H1 (cell line): Measurements from ENCODE around the gene CPSF7. TPM values are rescaled to one million over a fixed set of nuclear protein-coding genes. Genes with fewer than 3 reads are reported as not detected.

Experiments used
- CTCF ChIA-PET: fragments of 300-600 bp; sonication (Branson Sonifier 250); formaldehyde crosslinking; loops from one replicate; lab custom pipeline; 2021; ENCODE audit not compliant: partially characterized antibody; lab: Charles Lee
- POLR2A ChIA-PET: fragments of 300-600 bp; sonication (Branson Sonifier 250); formaldehyde crosslinking; loops from one replicate; lab custom pipeline; 2021; ENCODE audit warnings: inconsistent platforms; ENCODE audit not compliant: partially characterized antibody; lab: Charles Lee
- DNase-seq, 2 experiments: peaks; one replicate each; pipeline versions ENCODE4 v3.0.0 to v3.0.0-alpha.2; 2010 to 2022; ENCODE audit warnings: low spot score in 2 of 2, low read depth in 1 of 2, mixed read lengths in 1 of 2
- FAIRE-seq: peaks from 2 replicates; lab custom pipeline; 2011; peaks lifted over from hg19 to GRCh38; lab: Jason Lieb, UNC
- H2AFZ ChIP-seq: 2 replicates; pipeline ENCODE4 v1.8.1; 2012; ENCODE audit warnings: low read length, inconsistent platforms
- H2AK5ac ChIP-seq: 2 replicates; pipeline ENCODE4 v1.6.1; 2013; ENCODE audit warnings: low read depth, low read length
- H2BK120ac ChIP-seq: replicated peaks from 2 replicates; pipeline ENCODE3; 2013; ENCODE audit warnings: low read depth, low read length, inconsistent platforms
- H2BK12ac ChIP-seq: 2 replicates; pipeline ENCODE4 v1.6.1; 2013; ENCODE audit warnings: low read depth, low read length
- H2BK15ac ChIP-seq: 2 replicates; pipeline ENCODE4 v1.6.1; 2013; ENCODE audit warnings: low read length
- H2BK20ac ChIP-seq: 2 replicates; pipeline ENCODE4 v1.6.1; 2013; ENCODE audit warnings: low read length
- H2BK5ac ChIP-seq: 2 replicates; pipeline ENCODE4 v1.6.1; 2013; ENCODE audit warnings: low read depth, low read length
- H3K14ac ChIP-seq: 2 replicates; pipeline ENCODE4 v1.6.1; 2013; ENCODE audit warnings: inconsistent platforms; ENCODE audit not compliant: insufficient read length
- H3K18ac ChIP-seq: 2 replicates; pipeline ENCODE4 v1.6.1; 2013; ENCODE audit warnings: low read length; ENCODE audit errors: extremely low read depth
- H3K23ac ChIP-seq: 2 replicates; pipeline ENCODE4 v1.6.1; 2013; ENCODE audit warnings: inconsistent platforms; ENCODE audit not compliant: insufficient read length
- H3K23me2 ChIP-seq: 2 replicates; pipeline ENCODE4 v1.6.1; 2013; ENCODE audit warnings: low read depth, low read length
- H3K27ac ChIP-seq: 2 replicates; pipeline ENCODE4 v1.6.1; 2011; ENCODE audit warnings: low read depth, low read length, inconsistent platforms
- H3K27me3 ChIP-seq, 4 experiments: replicated peaks in 1 of 4; 1 replicate in 1 of 4; 2 replicates in 3 of 4; pipeline versions ENCODE4 v1.6.1 to v1.8.1; 2011 to 2013; ENCODE audit warnings: low read length in 3 of 4, mild to moderate bottlenecking in 3 of 4, inconsistent platforms in 2 of 4, mixed read lengths in 2 of 4, moderate library complexity in 1 of 4; ENCODE audit not compliant: control insufficient read depth in 3 of 4, insufficient read depth in 3 of 4; ENCODE audit errors: extremely low read depth in 1 of 4
- H3K36me3 ChIP-seq, 4 experiments: 2 replicates each; pipeline versions ENCODE4 v1.6.1 to v1.8.1; 2011 to 2013; ENCODE audit warnings: mild to moderate bottlenecking in 4 of 4, low read length in 3 of 4, moderate library complexity in 2 of 4, control low read depth in 1 of 4, inconsistent platforms in 1 of 4; ENCODE audit not compliant: insufficient read depth in 4 of 4, control insufficient read depth in 2 of 4
- H3K4ac ChIP-seq: replicated peaks from 2 replicates; pipeline ENCODE3; 2013; ENCODE audit warnings: low read length, low read depth, mixed read lengths, inconsistent platforms; ENCODE audit not compliant: insufficient read length
- H3K4me1 ChIP-seq, 4 experiments: replicated peaks in 1 of 4; 1 replicate in 1 of 4; 2 replicates in 3 of 4; pipeline versions ENCODE4 v1.6.1 to v1.8.1; 2011 to 2013; ENCODE audit warnings: low read length in 3 of 4, inconsistent platforms in 2 of 4, mixed read lengths in 1 of 4; ENCODE audit not compliant: insufficient read depth in 4 of 4, control insufficient read depth in 3 of 4
- H3K4me2 ChIP-seq, 2 experiments: 2 replicates each; pipeline versions ENCODE4 v1.6.1 to v1.8.1; 2011 to 2013; ENCODE audit warnings: low read depth in 2 of 2, low read length in 2 of 2, control low read depth in 1 of 2, inconsistent platforms in 1 of 2, mild to moderate bottlenecking in 1 of 2; ENCODE audit not compliant: insufficient read depth in 1 of 2
- H3K4me3 ChIP-seq, 4 experiments: fragments of 200-600, 300-600 bp in 1 of 4; sonication (generic), shearing (Covaris generic), sonication (Bioruptor Twin) in 1 of 4; 2 replicates each; pipeline versions ENCODE4 v1.5.1 to v1.8.1; 2011 to 2016; ENCODE audit warnings: low read length in 4 of 4, low read depth in 3 of 4, control low read depth in 2 of 4, inconsistent platforms in 2 of 4, mild to moderate bottlenecking in 2 of 4, mixed read lengths in 1 of 4, moderate library complexity in 1 of 4; ENCODE audit not compliant: insufficient read depth in 2 of 4; ENCODE audit errors: extremely low read depth in 1 of 4
- H3K56ac ChIP-seq: replicated peaks from 2 replicates; pipeline ENCODE3; 2013; ENCODE audit warnings: low read depth, mild to moderate bottlenecking, mixed read lengths, low read length, inconsistent platforms; ENCODE audit not compliant: insufficient read length
- H3K79me1 ChIP-seq: 2 replicates; pipeline ENCODE4 v1.6.1; 2013; ENCODE audit warnings: low read depth, low read length, control low read depth
- H3K79me2 ChIP-seq, 2 experiments: 2 replicates each; pipeline versions ENCODE4 v1.6.1 to v1.8.1; 2012 to 2013; ENCODE audit warnings: low read length in 2 of 2, mild to moderate bottlenecking in 2 of 2, inconsistent platforms in 1 of 2; ENCODE audit not compliant: insufficient read depth in 2 of 2, control insufficient read depth in 1 of 2
- H3K9ac ChIP-seq, 4 experiments: replicated peaks in 1 of 4; 1 replicate in 1 of 4; 2 replicates in 3 of 4; pipeline versions ENCODE4 v1.6.1 to v1.8.1; 2011 to 2013; ENCODE audit warnings: low read depth in 3 of 4, low read length in 3 of 4, control low read depth in 2 of 4, mild to moderate bottlenecking in 2 of 4, moderate library complexity in 2 of 4, inconsistent platforms in 1 of 4; ENCODE audit errors: extremely low read depth in 1 of 4
- H3K9me3 ChIP-seq, 2 experiments: 2 replicates each; pipeline versions ENCODE4 v1.6.1 to v1.8.1; 2012 to 2013; ENCODE audit warnings: mild to moderate bottlenecking in 2 of 2, moderate library complexity in 2 of 2, control low read depth in 1 of 2, inconsistent platforms in 1 of 2, low read depth in 1 of 2, low read length in 1 of 2, mixed read lengths in 1 of 2; ENCODE audit not compliant: insufficient read depth in 2 of 2
- H4K20me1 ChIP-seq, 2 experiments: replicated peaks in 1 of 2; 2 replicates each; pipeline versions ENCODE3 to v1.8.1; 2011 to 2013; ENCODE audit warnings: inconsistent platforms in 2 of 2, low read length in 2 of 2, mild to moderate bottlenecking in 1 of 2; ENCODE audit not compliant: insufficient read depth in 2 of 2, control insufficient read depth in 1 of 2
- H4K5ac ChIP-seq: 2 replicates; pipeline ENCODE4 v1.6.1; 2013; ENCODE audit warnings: low read length, low read depth, mixed read lengths, inconsistent platforms; ENCODE audit not compliant: insufficient read length
- H4K8ac ChIP-seq: 2 replicates; pipeline ENCODE4 v1.8.0; 2013; ENCODE audit warnings: mild to moderate bottlenecking, moderate library complexity, low read length, inconsistent platforms; ENCODE audit not compliant: insufficient read depth; ENCODE audit errors: extremely low read depth
- H4K91ac ChIP-seq: replicated peaks from 2 replicates; pipeline ENCODE3; 2013; ENCODE audit warnings: low read length, mixed read lengths, inconsistent platforms; ENCODE audit not compliant: insufficient read length
- CTBP2 ChIP-seq: IDR thresholded peaks from 2 replicates; pipeline ENCODE4 v1.7.0; 2011; ENCODE audit warnings: borderline replicate concordance, mild to moderate bottlenecking, moderate library complexity, mixed read lengths, low read length; ENCODE audit not compliant: insufficient read depth, insufficient read length
- EP300 ChIP-seq, 2 experiments: IDR thresholded peaks; 1 replicate in 1 of 2; 2 replicates in 1 of 2; pipeline ENCODE4 v1.6.1; 2011 to 2012; ENCODE audit warnings: low read depth in 2 of 2, low read length in 2 of 2, mild to moderate bottlenecking in 2 of 2, borderline replicate concordance in 1 of 2, inconsistent platforms in 1 of 2, moderate library complexity in 1 of 2
- FOSL1 ChIP-seq: IDR thresholded peaks from 2 replicates; pipeline ENCODE4 v1.6.1; 2011; ENCODE audit warnings: mild to moderate bottlenecking, low read depth, low read length, moderate library complexity; ENCODE audit not compliant: insufficient read depth
- KDM4A ChIP-seq: IDR thresholded peaks from one replicate; pipeline ENCODE4 v1.7.1; 2012; ENCODE audit warnings: low read depth, mild to moderate bottlenecking, moderate library complexity, low read length, inconsistent platforms; ENCODE audit not compliant: severe bottlenecking
- MAFK ChIP-seq: IDR thresholded peaks from 2 replicates; pipeline ENCODE4 v1.6.1; 2012; ENCODE audit warnings: low read depth, mild to moderate bottlenecking, improper control_type of control experiment, low read length
- SAP30 ChIP-seq: fragments of 300-600 bp; sonication (generic); IDR thresholded peaks from 2 replicates; pipeline ENCODE4 v1.7.1; 2012; ENCODE audit warnings: low read length, moderate library complexity, mild to moderate bottlenecking, inconsistent platforms; ENCODE audit not compliant: insufficient read depth, insufficient replicate concordance
- SP2 ChIP-seq: IDR thresholded peaks from 2 replicates; pipeline ENCODE4 v1.6.1; 2012; ENCODE audit warnings: mild to moderate bottlenecking, low read length, inconsistent platforms
- TAF1 ChIP-seq: IDR thresholded peaks from 2 replicates; pipeline ENCODE4 v1.6.1; 2011; ENCODE audit warnings: mild to moderate bottlenecking, low read depth, low read length
- TAF7 ChIP-seq: optimal IDR thresholded peaks from 2 replicates; pipeline ENCODE3; 2011; ENCODE audit warnings: low read depth, mild to moderate bottlenecking, inconsistent platforms, low read length, moderate library complexity, borderline replicate concordance
- WGBS, 2 experiments: shearing (Covaris generic) in 1 of 2; methylation state at CpG; one replicate each; pipeline versions ENCODE4 v1.1.6 to v1.1.7; 2013 to 2015; ENCODE audit warnings: low lambda C conversion rate in 2 of 2, mixed read lengths in 2 of 2, inconsistent platforms in 1 of 2, low coverage in 1 of 2, missing lambda C conversion rate in 1 of 2; ENCODE audit not compliant: insufficient replicate concordance in 2 of 2, insufficient coverage in 1 of 2, insufficient read length in 1 of 2; ENCODE audit errors: extremely low coverage in 1 of 2, missing lambda C conversion rate in 1 of 2; 5-methylcytosine and 5-hydroxymethylcytosine counted together
- polyA plus RNA-seq, 7 experiments: library from polyadenylated mRNA; depleted of rRNA in 3 of 7; stranded (reverse) in 5 of 7; unstranded in 2 of 7; fragments of >200 nt in 5 of 7; fragments of 200-250 nt in 2 of 7; gene quantifications; 1 replicate in 5 of 7; 2 replicates in 1 of 7; 4 replicates in 1 of 7; pipeline versions ENCODE4 v1.2.1 to v1.2.3, GENCODE V29; 2011 to 2013; ENCODE audit warnings: missing spikeins in 2 of 7, mixed read lengths in 2 of 7
- total RNA-seq: library from RNA; stranded (reverse); fragmentation: NEBNext Ultra II Directional; extraction: Animal tissue kit (Norgen Biotek cat#: 25700); gene quantifications from 2 replicates; pipeline ENCODE4 v1.2.1, GENCODE V29; 2021

The CPSF7 gene
- total and polyA plus RNA-seq, 2 of the 8 experiments (the other 6 are each of a cell fraction or from before 2014, with no cell fraction given), result 95.9 to 122 TPM

- no peak for DNase-seq
- Histone ChIP-seq H3K4me2 (no peak overlapping the region), H2BK20ac (no peak overlapping the region), H3K4me3 (no peak overlapping the region), H3K9ac (no peak overlapping the region), H3K79me1 (peaks cover 2% of the 10 kb centered on the region), H3K14ac (no peak overlapping the region), H3K9me3 (no peaks in the 10 kb centered on the region), H4K91ac (no peak overlapping the region), H2BK120ac (no peak overlapping the region), H2BK12ac (no peak overlapping the region), H3K18ac (no peak overlapping the region), H3K27me3 (no peaks in the 10 kb centered on the region), H2BK15ac (no peak overlapping the region), H4K20me1 (no peaks in the 10 kb centered on the region), H3K4me1 (no peaks in the 10 kb centered on the region), H3K56ac (no peak overlapping the region), H3K36me3 (no peaks in the 10 kb centered on the region; a peak in 3 of 8 replicates), H3K79me2 (peaks cover 3 to 13% of the 10 kb centered on the region in 2 experiments; a peak in 3 of 4 replicates), H2AK5ac (no peak overlapping the region), H2BK5ac (no peak overlapping the region), H4K8ac (no peak overlapping the region), H3K23me2 (peaks cover 14% of the 10 kb centered on the region), H3K27ac (no peak overlapping the region), H2AFZ (no peak overlapping the region), H3K4ac (no peak overlapping the region), H3K23ac (no peak overlapping the region), H4K5ac (no peak overlapping the region)
- CTCF ChIA-PET, result interaction anchor here (1.8 to 22.8 kb wide), 3 partner anchors 9 to 25 kb away, joined by 6 to 255 read pairs (median 199); partner anchors contain the start of genes DDB1 and TKFC
- no peak for FAIRE-seq
- POLR2A ChIA-PET, result interaction anchor here (1.3 to 39.7 kb wide), 5 partner anchors 5 to 72 kb away, joined by 3 to 1106 read pairs (median 108); partner anchors contain the start of genes CPSF7, CYB561A3, DDB1 and SDHAF2
- WGBS, 2 experiments, result 97% methylated on average over 6 of the region's 6 CpGs; no CpG with 5 or more reads in 1 of the 2 experiments
- TF ChIP-seq KDM4A, result no peak
- TF ChIP-seq FOSL1, result no peak
- no peak for TF ChIP-seq MAFK
- no peak for TF ChIP-seq EP300 (IDR thresholded peaks at IDR 0.05; ENCODE audit: borderline replicate concordance in 1 of 2, low read depth in 2 of 2, low read length in 2 of 2)
- TF ChIP-seq CTBP2, result no peak
- no peak for TF ChIP-seq SAP30
- no peak for TF ChIP-seq SP2
- TF ChIP-seq TAF1, result no peak
- TF ChIP-seq TAF7, result no peak
Measured at GRCh38 chr11:61357894-61358239, 71.9 kb downstream of the CPSF7 start.
